HCT116 (cell line): ENCODE measurements around the gene PRR36.

Source experiments
- CTCF ChIP-seq, 3 experiments: fragments of 200-600 bp in 1 of 3; sonication (generic) in 1 of 3; IDR thresholded peaks in 2 of 3; conservative IDR thresholded peaks in 1 of 3; 2 replicates each; pipeline ENCODE4 v1.5.1; 2012 to 2017; ENCODE audit warnings: low read depth in 2 of 3, low read length in 2 of 3, antibody characterized with exemption in 1 of 3, borderline replicate concordance in 1 of 3, control low read depth in 1 of 3, mild to moderate bottlenecking in 1 of 3, mixed read lengths in 1 of 3, mixed run types in 1 of 3, moderate library complexity in 1 of 3; ENCODE audit not compliant: insufficient read depth in 1 of 3
- EZH2 ChIP-seq: fragments of 200-600 bp; sonication (generic); IDR thresholded peaks from 2 replicates; pipeline ENCODE4 v1.6.1; 2017; ENCODE audit warnings: antibody characterized with exemption, mixed run types
- POLR2A ChIP-seq: IDR thresholded peaks from 2 replicates; pipeline ENCODE4 v1.7.0; 2011; ENCODE audit warnings: borderline replicate concordance; ENCODE audit not compliant: insufficient read depth, insufficient read length; ENCODE audit errors: extremely low read depth
- POLR2AphosphoS5 ChIP-seq: IDR thresholded peaks from 2 replicates; pipeline ENCODE4 v1.6.1; 2011; ENCODE audit warnings: mild to moderate bottlenecking, low read depth, low read length, moderate library complexity
- TF ChIP-seq, protein P1 (sequence below): IDR thresholded peaks from 2 replicates; pipeline ENCODE4 v1.6.1; 2012

- TF ChIP-seq CTCF (IDR thresholded peaks at IDR 0.05 in 2 of 3, conservative IDR thresholded peaks at IDR 0.05 in 1 of 3; ENCODE audit: borderline replicate concordance in 1 of 3, insufficient read depth in 1 of 3, low read depth in 2 of 3, low read length in 2 of 3) (no peak), POLR2A (no peak), EZH2 (no peak), POLR2AphosphoS5 (no peak)
- TF ChIP-seq, protein P1, sequence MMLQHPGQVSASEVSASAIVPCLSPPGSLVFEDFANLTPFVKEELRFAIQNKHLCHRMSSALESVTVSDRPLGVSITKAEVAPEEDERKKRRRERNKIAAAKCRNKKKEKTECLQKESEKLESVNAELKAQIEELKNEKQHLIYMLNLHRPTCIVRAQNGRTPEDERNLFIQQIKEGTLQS = no peak
Observed at GRCh38 chr19:7844951-7845350, 29.2 kb downstream of the PRR36 start.
